GM12878 (cell line): ENCODE data around the gene FN1.

Experiments
- CHD2 ChIP-seq: IDR thresholded peaks from 2 replicates; pipeline ENCODE4 v1.6.1; 2011; ENCODE audit warnings: low read depth, low read length, improper control_type of control experiment, borderline replicate concordance
- CTCF ChIP-seq, 3 experiments: IDR thresholded peaks in 2 of 3; conservative IDR thresholded peaks in 1 of 3; 2 replicates each; pipeline ENCODE4 v1.5.1; 2011; ENCODE audit warnings: low read depth in 3 of 3, low read length in 3 of 3, mild to moderate bottlenecking in 3 of 3, control low read depth in 2 of 3, moderate library complexity in 2 of 3, inconsistent platforms in 1 of 3, mixed read lengths in 1 of 3; ENCODE audit not compliant: control insufficient read depth in 2 of 3, insufficient read depth in 1 of 3; ENCODE audit errors: extremely low read depth in 1 of 3
- FOS ChIP-seq: IDR thresholded peaks from 3 replicates; pipeline ENCODE4 v1.6.1; 2011; ENCODE audit warnings: borderline replicate concordance; ENCODE audit not compliant: insufficient read length; ENCODE audit errors: extremely low read depth
- RCOR1 ChIP-seq: conservative IDR thresholded peaks from 2 replicates; pipeline ENCODE4 v1.6.1; 2012; ENCODE audit warnings: low read depth, low read length, improper control_type of control experiment
- SIN3A ChIP-seq: IDR thresholded peaks from 2 replicates; pipeline ENCODE4 v1.6.1; 2012; ENCODE audit warnings: low read depth, low read length, improper control_type of control experiment
- STAT1 ChIP-seq: fragments of 450-650 bp; conservative IDR thresholded peaks from 2 replicates; pipeline ENCODE4 v1.6.1; 2014; ENCODE audit warnings: antibody characterized with exemption, mild to moderate bottlenecking
- TCF12 ChIP-seq: IDR thresholded peaks from 2 replicates; pipeline ENCODE4 v1.6.1; 2011; ENCODE audit warnings: low read depth, mild to moderate bottlenecking, low read length
- ZBTB33 ChIP-seq: fragments of 450-650 bp; IDR thresholded peaks from 2 replicates; pipeline ENCODE4 v1.6.1; 2017; ENCODE audit warnings: mild to moderate bottlenecking
- ZNF24 ChIP-seq: fragments of 450-650 bp; IDR thresholded peaks from 2 replicates; pipeline ENCODE4 v1.6.1; 2017; ENCODE audit warnings: antibody characterized with exemption, mild to moderate bottlenecking
- ZNF274 ChIP-seq: IDR thresholded peaks from one replicate; pipeline ENCODE4 v1.8.0; 2011; ENCODE audit not compliant: insufficient read length, insufficient read depth
- TF ChIP-seq, protein P1 (sequence below): IDR thresholded peaks from 2 replicates; pipeline ENCODE4 v1.6.1; 2012; ENCODE audit warnings: low read depth, low read length, improper control_type of control experiment

DNA sequence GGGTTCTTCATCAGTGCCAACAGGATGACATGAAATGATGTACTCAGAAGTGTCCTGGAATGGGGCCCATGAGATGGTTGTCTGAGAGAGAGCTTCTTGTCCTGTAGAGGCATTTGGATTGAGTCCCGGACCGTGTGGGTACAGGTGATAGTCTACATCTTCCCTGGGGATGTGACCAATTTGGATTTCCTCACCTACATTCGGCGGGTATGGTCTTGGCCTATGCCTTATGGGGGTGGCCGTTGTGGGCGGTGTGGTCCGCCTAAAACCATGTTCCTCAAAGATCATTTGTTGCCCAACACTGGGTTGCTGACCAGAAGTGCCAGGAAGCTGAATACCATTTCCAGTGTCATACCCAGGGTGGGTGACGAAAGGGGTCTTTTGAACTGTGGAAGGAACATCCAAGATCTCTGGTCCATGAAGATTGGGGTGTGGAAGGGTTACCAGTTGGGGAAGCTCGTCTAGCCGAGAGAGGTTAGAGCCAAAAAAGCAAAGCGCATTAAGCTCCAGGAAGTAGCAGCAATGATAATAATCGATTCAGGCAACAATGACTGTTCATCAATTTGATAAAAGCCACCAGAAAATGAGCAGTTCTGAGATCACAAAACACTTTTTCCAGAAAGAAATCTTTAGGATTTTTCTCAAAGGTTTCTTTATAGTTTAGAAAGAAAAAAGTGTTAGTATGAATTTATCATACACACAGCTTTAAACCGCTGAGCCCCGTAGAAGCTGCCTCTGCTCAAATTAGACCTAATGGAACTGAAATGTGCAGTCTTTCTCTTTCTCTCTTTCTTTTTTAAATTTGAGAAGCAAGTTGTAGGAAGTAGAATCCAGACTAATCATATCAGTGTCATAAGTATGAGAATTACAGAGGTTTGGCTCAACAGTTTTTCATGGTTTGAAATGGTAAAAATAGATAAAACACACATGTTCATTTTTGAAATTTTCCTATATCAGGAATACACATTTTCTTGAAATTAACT, 63.7 kb downstream of the FN1 start:
- TF ChIP-seq CTCF (IDR thresholded peaks at IDR 0.05 in 2 of 3, conservative IDR thresholded peaks at IDR 0.05 in 1 of 3; ENCODE audit: control insufficient read depth in 2 of 3, extremely low read depth in 1 of 3, insufficient read depth in 1 of 3, low read depth in 3 of 3, low read length in 3 of 3) (no peak), SIN3A (no peak), STAT1 (no peak), ZNF274 (no peak), CHD2 (no peak), ZNF24 (no peak), ZBTB33 (no peak), FOS (no peak), RCOR1 (no peak), TCF12 (no peak)
- TF ChIP-seq, protein P1, sequence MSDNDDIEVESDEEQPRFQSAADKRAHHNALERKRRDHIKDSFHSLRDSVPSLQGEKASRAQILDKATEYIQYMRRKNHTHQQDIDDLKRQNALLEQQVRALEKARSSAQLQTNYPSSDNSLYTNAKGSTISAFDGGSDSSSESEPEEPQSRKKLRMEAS = no peak
